MM.1S (cell line): Measurements from ENCODE around the gene NTN4.

Experiments used
- DNase-seq: peaks from one replicate; pipeline ENCODE4 v3.0.0-alpha.2; 2015
- H2AFZ ChIP-seq: fragments of 300-600 bp; sonication (generic); 2 replicates; pipeline ENCODE4 v1.6.0; 2016; ENCODE audit warnings: antibody characterized with exemption, low read length
- H3F3A ChIP-seq: fragments of 300-600 bp; sonication (generic); 2 replicates; pipeline ENCODE4 v1.6.1; 2016; ENCODE audit warnings: mild to moderate bottlenecking, antibody characterized with exemption, low read length, moderate library complexity, mixed read lengths; ENCODE audit not compliant: insufficient read depth
- H3K27ac ChIP-seq: fragments of 300-600 bp; sonication (generic); 2 replicates; pipeline ENCODE4 v1.5.1; 2016; ENCODE audit warnings: mild to moderate bottlenecking, low read length
- H3K27me3 ChIP-seq: fragments of 300-600 bp; sonication (generic); replicated peaks from 2 replicates; pipeline ENCODE4 v1.6.0; 2016; ENCODE audit warnings: low read length; ENCODE audit not compliant: insufficient read depth
- H3K36me3 ChIP-seq: fragments of 300-600 bp; sonication (generic); replicated peaks from 2 replicates; pipeline ENCODE4 v1.6.1; 2016; ENCODE audit warnings: mild to moderate bottlenecking, low read length, mixed read lengths; ENCODE audit not compliant: insufficient read depth
- H3K4me1 ChIP-seq: fragments of 300-600 bp; sonication (generic); 2 replicates; pipeline ENCODE4 v1.6.1; 2016; ENCODE audit warnings: low read length, mixed read lengths
- H3K4me2 ChIP-seq: fragments of 300-600 bp; sonication (generic); 2 replicates; pipeline ENCODE4 v1.6.0; 2016; ENCODE audit warnings: low read depth, low read length
- H3K4me3 ChIP-seq: fragments of 300-600 bp; sonication (generic); 2 replicates; pipeline ENCODE4 v1.5.1; 2016; ENCODE audit warnings: low read length, mixed read lengths
- H3K79me2 ChIP-seq: fragments of 300-600 bp; sonication (generic); 2 replicates; pipeline ENCODE4 v1.6.1; 2016; ENCODE audit warnings: mixed run types, low read length, mixed read lengths
- H3K9ac ChIP-seq: fragments of 300-600 bp; sonication (generic); 2 replicates; pipeline ENCODE4 v1.6.1; 2016; ENCODE audit warnings: low read length, mixed read lengths
- H3K9me2 ChIP-seq: fragments of 300-600 bp; sonication (generic); replicated peaks from 2 replicates; pipeline ENCODE4 v1.6.1; 2016; ENCODE audit warnings: mild to moderate bottlenecking, low read length, mixed read lengths; ENCODE audit not compliant: insufficient read depth
- H3K9me3 ChIP-seq: fragments of 300-600 bp; sonication (generic); replicated peaks from 2 replicates; pipeline ENCODE4 v1.6.1; 2016; ENCODE audit warnings: mild to moderate bottlenecking, low read length, mixed read lengths; ENCODE audit not compliant: insufficient read depth
- H4K20me1 ChIP-seq: fragments of 300-600 bp; sonication (generic); 2 replicates; pipeline ENCODE4 v1.6.1; 2016; ENCODE audit warnings: mild to moderate bottlenecking, low read length, moderate library complexity, mixed read lengths; ENCODE audit not compliant: insufficient read depth
- EZH2 ChIP-seq: fragments of 300-600 bp; sonication (generic); optimal IDR thresholded peaks from 2 replicates; pipeline ENCODE3; 2017; ENCODE audit warnings: low read depth, mild to moderate bottlenecking, antibody characterized with exemption, low read length, mixed read lengths
- EZH2phosphoT487 ChIP-seq: fragments of 300-600 bp; sonication (generic); IDR thresholded peaks from 2 replicates; pipeline ENCODE4 v1.6.1; 2018; ENCODE audit warnings: antibody characterized with exemption, low read length
- TF ChIP-seq, protein P1 (sequence below): fragments of 300-600 bp; sonication (generic); IDR thresholded peaks from 2 replicates; pipeline ENCODE4 v1.5.1; 2016; ENCODE audit warnings: antibody characterized with exemption, low read length, mixed read lengths

Gene NTN4

DNA sequence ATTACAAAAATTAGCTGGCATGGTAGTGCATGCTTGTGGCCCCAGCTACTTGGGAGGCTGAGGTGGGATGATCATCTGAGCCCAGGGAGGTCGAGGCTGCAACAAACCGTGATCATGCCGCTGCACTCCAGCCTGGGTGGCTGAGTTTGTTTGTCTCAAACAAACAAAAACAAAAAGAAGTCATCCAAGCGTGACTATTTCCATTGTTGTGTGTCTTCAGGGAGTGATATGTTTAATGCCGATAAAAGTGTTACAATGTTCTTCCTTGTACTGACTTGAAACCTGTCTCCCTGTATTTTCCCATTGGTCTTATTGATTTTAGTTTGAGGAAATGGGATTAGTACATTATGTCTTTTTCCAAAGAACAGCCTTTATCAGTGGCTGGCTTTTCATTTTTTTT is 163.7 kb downstream of the NTN4 start:
- Histone ChIP-seq H3K27me3 (no peaks in the 10 kb centered on the region), H3K9me3 (no peaks in the 10 kb centered on the region), H3K4me3 (no peak overlapping the region), H3K79me2 (no peaks in the 10 kb centered on the region), H3K4me2 (no peak overlapping the region), H3K27ac (no peak overlapping the region), H3K4me1 (no peaks in the 10 kb centered on the region), H2AFZ (no peak overlapping the region), H3K9me2 (no peaks in the 10 kb centered on the region), H3K9ac (no peak overlapping the region), H3K36me3 (no peaks in the 10 kb centered on the region), H3F3A (no peaks in the 10 kb centered on the region), H4K20me1 (no peaks in the 10 kb centered on the region)
- no peak for TF ChIP-seq EZH2
- TF ChIP-seq EZH2phosphoT487: no peak
- TF ChIP-seq, protein P1, sequence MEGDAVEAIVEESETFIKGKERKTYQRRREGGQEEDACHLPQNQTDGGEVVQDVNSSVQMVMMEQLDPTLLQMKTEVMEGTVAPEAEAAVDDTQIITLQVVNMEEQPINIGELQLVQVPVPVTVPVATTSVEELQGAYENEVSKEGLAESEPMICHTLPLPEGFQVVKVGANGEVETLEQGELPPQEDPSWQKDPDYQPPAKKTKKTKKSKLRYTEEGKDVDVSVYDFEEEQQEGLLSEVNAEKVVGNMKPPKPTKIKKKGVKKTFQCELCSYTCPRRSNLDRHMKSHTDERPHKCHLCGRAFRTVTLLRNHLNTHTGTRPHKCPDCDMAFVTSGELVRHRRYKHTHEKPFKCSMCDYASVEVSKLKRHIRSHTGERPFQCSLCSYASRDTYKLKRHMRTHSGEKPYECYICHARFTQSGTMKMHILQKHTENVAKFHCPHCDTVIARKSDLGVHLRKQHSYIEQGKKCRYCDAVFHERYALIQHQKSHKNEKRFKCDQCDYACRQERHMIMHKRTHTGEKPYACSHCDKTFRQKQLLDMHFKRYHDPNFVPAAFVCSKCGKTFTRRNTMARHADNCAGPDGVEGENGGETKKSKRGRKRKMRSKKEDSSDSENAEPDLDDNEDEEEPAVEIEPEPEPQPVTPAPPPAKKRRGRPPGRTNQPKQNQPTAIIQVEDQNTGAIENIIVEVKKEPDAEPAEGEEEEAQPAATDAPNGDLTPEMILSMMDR: no peak
- no peak for DNase-seq

DNA sequence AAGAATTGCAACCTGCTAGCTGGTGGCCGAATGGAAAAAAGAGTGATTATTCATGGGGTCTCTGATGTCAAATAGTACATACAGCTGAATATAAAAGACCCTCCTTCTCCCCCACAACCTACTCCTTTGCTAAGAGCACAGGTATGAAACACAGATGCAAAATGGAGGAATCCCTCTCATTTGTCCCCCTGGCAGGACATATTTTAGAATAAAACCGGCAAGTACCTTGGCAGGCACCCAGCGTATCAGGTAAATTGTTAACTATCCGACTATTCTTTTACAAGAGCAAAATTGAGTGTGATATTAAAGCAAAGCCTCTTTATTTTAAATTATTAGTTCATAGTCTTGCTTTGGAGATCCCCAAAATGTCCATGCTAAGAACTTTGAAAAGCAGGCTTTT is 165.6 kb downstream of the NTN4 start:
- no peaks in the 10 kb centered on the region for H3K9me2 ChIP-seq
- no peaks in the 10 kb centered on the region for H3F3A ChIP-seq
- no peak overlapping the region for H3K4me3 ChIP-seq
- no peak overlapping the region for H3K4me2 ChIP-seq
- no peaks in the 10 kb centered on the region for H3K4me1 ChIP-seq
- TF ChIP-seq, protein P1: no peak
- no peak for TF ChIP-seq EZH2
- TF ChIP-seq EZH2phosphoT487: no peak
- no peaks in the 10 kb centered on the region for H3K79me2 ChIP-seq
- no peak for DNase-seq
- H2AFZ ChIP-seq: no peak overlapping the region
- H3K9me3 ChIP-seq: no peaks in the 10 kb centered on the region
- H3K9ac ChIP-seq: no peak overlapping the region
- no peak overlapping the region for H3K27ac ChIP-seq
- H3K36me3 ChIP-seq: no peaks in the 10 kb centered on the region
- no peaks in the 10 kb centered on the region for H3K27me3 ChIP-seq
- H4K20me1 ChIP-seq: no peaks in the 10 kb centered on the region

DNA sequence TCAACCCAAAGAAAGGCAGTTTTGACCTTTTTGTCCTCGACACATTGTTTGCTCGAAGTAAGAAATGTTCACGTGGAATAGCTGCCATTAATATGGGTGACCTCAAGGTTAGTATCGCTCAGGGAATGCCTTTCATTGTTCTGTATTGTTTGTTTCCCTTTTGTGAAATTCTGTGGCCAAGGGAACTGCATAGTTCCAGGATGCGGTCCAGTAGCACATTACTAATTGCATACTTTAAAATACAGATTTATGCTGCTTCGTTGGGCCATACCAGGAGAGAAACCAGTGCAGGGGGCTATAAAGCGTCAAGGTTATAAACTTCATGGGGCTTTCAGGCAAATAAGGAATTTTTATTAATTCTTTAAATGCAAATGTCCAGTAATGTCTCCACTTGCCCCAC is 166.0 kb downstream of the NTN4 start:
- H3K27me3 ChIP-seq: no peaks in the 10 kb centered on the region
- H3K27ac ChIP-seq: no peak overlapping the region
- H4K20me1 ChIP-seq: no peaks in the 10 kb centered on the region
- no peaks in the 10 kb centered on the region for H3K79me2 ChIP-seq
- TF ChIP-seq, protein P1: no peak
- TF ChIP-seq EZH2phosphoT487 (no peak), EZH2 (no peak)
- no peak overlapping the region for H3K4me2 ChIP-seq
- H3K9me2 ChIP-seq: no peaks in the 10 kb centered on the region
- DNase-seq: no peak
- no peak overlapping the region for H2AFZ ChIP-seq
- H3K4me3 ChIP-seq: no peak overlapping the region
- H3F3A ChIP-seq: no peaks in the 10 kb centered on the region
- H3K36me3 ChIP-seq: no peaks in the 10 kb centered on the region
- no peak overlapping the region for H3K9ac ChIP-seq
- H3K9me3 ChIP-seq: no peaks in the 10 kb centered on the region
- no peaks in the 10 kb centered on the region for H3K4me1 ChIP-seq
